Uterus (tissue), 2 donors: ENCODE data around the gene NPW.

Source experiments
- CTCF ChIP-seq, 4 experiments: fragments of 200-600 bp in 2 of 4; fragments of 450-650 bp in 2 of 4; sonication (generic) in 2 of 4; IDR thresholded peaks; one replicate each; pipeline ENCODE4 v1.5.1; 2016 to 2019; ENCODE audit warnings: antibody characterized with exemption in 4 of 4, mild to moderate bottlenecking in 2 of 4, moderate library complexity in 1 of 4
- POLR2A ChIP-seq, 2 donors: fragments of 450-650 bp; IDR thresholded peaks; one replicate each; pipeline ENCODE4 v1.6.1; 2016; ENCODE audit warnings: antibody characterized with exemption in 2 of 2, mild to moderate bottlenecking in 1 of 2, moderate library complexity in 1 of 2

GRCh38 chr16:1990351-1991134, 29.0 kb upstream of the NPW start:
- TF ChIP-seq CTCF (IDR thresholded peaks at IDR 0.05) = no peak
- TF ChIP-seq POLR2A (IDR thresholded peaks at IDR 0.05) = no peak
